ENCODE data around the gene CUL4A. TPM values are rescaled to one million over a fixed set of nuclear protein-coding genes. Genes with fewer than 3 reads are reported as not detected.

The CUL4A gene
- total RNA-seq, 1 experiment from 2014 or later = 184 TPM

GRCh38 chr13:113207890-113208420 lies 1.5 kb upstream of the CUL4A start:
- peak; percentile 68 for DNase-seq (ENCODE audit: low spot score)

GRCh38 chr13:113208421-113209335 lies 735 bp upstream of the CUL4A start, which contains the start of gene PCID2:
TSS of gene PCID2 (minus strand) at chr13:113208669. CDS start at chr13:113208634, 35 bp downstream.
- peak; percentile 94 for DNase-seq (ENCODE audit: low spot score)

GRCh38 chr13:113209759-113210421 lies 477 bp downstream of the CUL4A start:
- peak; percentile 77 for DNase-seq (ENCODE audit: low spot score)

GRCh38 chr13:113210833-113211232 lies 1.4 kb downstream of the CUL4A start:
- no peak for DNase-seq (ENCODE audit: low spot score)

- DNase-seq (ENCODE audit: low spot score) = peak; percentile 17
These were observed 2.4 kb downstream of the CUL4A start for GRCh38 chr13:113211774-113212173.

- peak; percentile 49 for DNase-seq (ENCODE audit: low spot score)
These were observed 7.0 kb downstream of the CUL4A start for GRCh38 chr13:113216254-113217048.

- DNase-seq (ENCODE audit: low spot score) = no peak
These were observed 9.2 kb downstream of the CUL4A start for GRCh38 chr13:113218586-113218985.

- no peak for DNase-seq (ENCODE audit: low spot score)
These were observed 10.0 kb downstream of the CUL4A start for GRCh38 chr13:113219256-113219940.

- no peak for DNase-seq (ENCODE audit: low spot score)
These were observed 10.8 kb downstream of the CUL4A start for GRCh38 chr13:113220141-113220598.

- DNase-seq (ENCODE audit: low spot score) = no peak
These were observed 11.5 kb downstream of the CUL4A start for GRCh38 chr13:113220877-113221276.

- DNase-seq (ENCODE audit: low spot score) = no peak
These were observed 13.7 kb downstream of the CUL4A start for GRCh38 chr13:113223070-113223469.

GRCh38 chr13:113224486-113224885 lies 15.1 kb downstream of the CUL4A start:
- no peak for DNase-seq (ENCODE audit: low spot score)

- no peak for DNase-seq (ENCODE audit: low spot score)
These were observed 16.1 kb downstream of the CUL4A start for GRCh38 chr13:113225515-113225914.

GRCh38 chr13:113226873-113227450 lies 17.5 kb downstream of the CUL4A start:
- no peak for DNase-seq (ENCODE audit: low spot score)

- DNase-seq (ENCODE audit: low spot score) = no peak
These were observed 19.7 kb downstream of the CUL4A start for GRCh38 chr13:113229161-113229560.

- no peak for DNase-seq (ENCODE audit: low spot score)
These were observed 20.4 kb downstream of the CUL4A start for GRCh38 chr13:113229791-113230190.

- no peak for DNase-seq (ENCODE audit: low spot score)
These were observed 22.1 kb downstream of the CUL4A start for GRCh38 chr13:113231306-113232207.

- DNase-seq (ENCODE audit: low spot score) = no peak
These were observed 23.0 kb downstream of the CUL4A start for GRCh38 chr13:113232208-113233003.

- no peak for DNase-seq (ENCODE audit: low spot score)
These were observed 23.7 kb downstream of the CUL4A start for GRCh38 chr13:113233101-113233500.

Measured in HT-29 (cell line).